Neural cell (in vitro differentiated cells): ENCODE measurements around the gene ARID1B.

Experiments
- EP300 ChIP-seq: fragments of 450-650 bp; conservative IDR thresholded peaks from 2 replicates; pipeline ENCODE4 v1.6.1; 2014; ENCODE audit warnings: antibody characterized with exemption, mild to moderate bottlenecking, moderate library complexity; ENCODE audit not compliant: poor library complexity, severe bottlenecking
- EZH2 ChIP-seq: fragments of 200-600, 300-800 bp; shearing (Covaris generic), sonication (generic); IDR thresholded peaks from 2 replicates; pipeline ENCODE4 v1.6.1; 2014; ENCODE audit warnings: antibody characterized with exemption, low read length, borderline replicate concordance, mild to moderate bottlenecking; ENCODE audit not compliant: insufficient read depth, poor library complexity, severe bottlenecking
- RAD21 ChIP-seq: fragments of 450-650 bp; conservative IDR thresholded peaks from 2 replicates; pipeline ENCODE4 v1.6.1; 2014; ENCODE audit warnings: antibody characterized with exemption, mild to moderate bottlenecking, moderate library complexity
- TF ChIP-seq, protein P1 (sequence below): fragments of 450-650 bp; IDR thresholded peaks from 2 replicates; pipeline ENCODE4 v1.5.1; 2014; ENCODE audit warnings: antibody characterized with exemption, mild to moderate bottlenecking, moderate library complexity; ENCODE audit not compliant: poor library complexity, severe bottlenecking

GRCh38 chr6:156980515-156980914 lies 203.3 kb downstream of the ARID1B start:
- no peak for TF ChIP-seq EZH2
- TF ChIP-seq, protein P1, sequence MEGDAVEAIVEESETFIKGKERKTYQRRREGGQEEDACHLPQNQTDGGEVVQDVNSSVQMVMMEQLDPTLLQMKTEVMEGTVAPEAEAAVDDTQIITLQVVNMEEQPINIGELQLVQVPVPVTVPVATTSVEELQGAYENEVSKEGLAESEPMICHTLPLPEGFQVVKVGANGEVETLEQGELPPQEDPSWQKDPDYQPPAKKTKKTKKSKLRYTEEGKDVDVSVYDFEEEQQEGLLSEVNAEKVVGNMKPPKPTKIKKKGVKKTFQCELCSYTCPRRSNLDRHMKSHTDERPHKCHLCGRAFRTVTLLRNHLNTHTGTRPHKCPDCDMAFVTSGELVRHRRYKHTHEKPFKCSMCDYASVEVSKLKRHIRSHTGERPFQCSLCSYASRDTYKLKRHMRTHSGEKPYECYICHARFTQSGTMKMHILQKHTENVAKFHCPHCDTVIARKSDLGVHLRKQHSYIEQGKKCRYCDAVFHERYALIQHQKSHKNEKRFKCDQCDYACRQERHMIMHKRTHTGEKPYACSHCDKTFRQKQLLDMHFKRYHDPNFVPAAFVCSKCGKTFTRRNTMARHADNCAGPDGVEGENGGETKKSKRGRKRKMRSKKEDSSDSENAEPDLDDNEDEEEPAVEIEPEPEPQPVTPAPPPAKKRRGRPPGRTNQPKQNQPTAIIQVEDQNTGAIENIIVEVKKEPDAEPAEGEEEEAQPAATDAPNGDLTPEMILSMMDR = no peak
- TF ChIP-seq EP300 = no peak
- TF ChIP-seq RAD21 = no peak
